GM12874 (cell line): ENCODE results near the gene SCFD2.

Source experiments
- CTCF ChIP-seq: IDR thresholded peaks from 2 replicates; pipeline ENCODE4 v1.5.1; 2011; ENCODE audit warnings: low read depth, mild to moderate bottlenecking, control low read depth, low read length, moderate library complexity; ENCODE audit not compliant: insufficient read depth

SCFD2 gene

DNA sequence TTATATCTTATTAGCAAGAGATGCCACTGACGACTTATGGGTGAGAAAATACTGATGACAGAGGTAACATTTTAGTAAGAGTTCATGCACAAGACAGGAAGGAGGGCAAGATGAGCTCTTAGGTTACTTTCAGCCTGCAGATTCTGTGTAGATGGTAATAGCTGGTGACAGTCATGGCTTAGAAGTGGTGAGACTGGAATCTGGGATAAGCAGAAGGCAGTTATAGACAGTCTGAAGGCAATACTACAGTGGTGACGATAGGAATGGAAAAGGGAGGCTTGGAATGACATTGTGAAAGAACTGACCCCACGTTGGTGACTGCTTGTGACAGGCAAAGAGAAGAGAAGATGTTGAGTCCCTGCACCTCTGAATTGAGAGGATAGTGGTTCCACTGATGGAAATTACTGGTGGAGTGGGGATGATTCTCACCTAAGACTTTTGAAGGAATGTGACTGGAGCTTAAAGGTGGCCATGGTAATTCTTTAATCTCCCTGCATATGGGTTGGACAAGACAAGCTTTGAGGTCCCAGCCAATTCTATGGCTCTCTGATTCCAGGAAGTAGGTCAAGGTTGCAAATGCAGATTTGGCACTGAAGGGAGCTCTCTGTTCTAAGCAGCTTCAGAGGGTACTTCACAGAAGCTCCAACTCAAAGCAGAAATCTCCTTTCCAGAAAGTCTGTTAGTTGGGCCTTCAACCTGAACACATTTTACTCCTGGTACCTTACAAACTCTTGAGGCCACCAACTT is 404.0 kb downstream of the SCFD2 start:
- TF ChIP-seq CTCF: no peak

DNA sequence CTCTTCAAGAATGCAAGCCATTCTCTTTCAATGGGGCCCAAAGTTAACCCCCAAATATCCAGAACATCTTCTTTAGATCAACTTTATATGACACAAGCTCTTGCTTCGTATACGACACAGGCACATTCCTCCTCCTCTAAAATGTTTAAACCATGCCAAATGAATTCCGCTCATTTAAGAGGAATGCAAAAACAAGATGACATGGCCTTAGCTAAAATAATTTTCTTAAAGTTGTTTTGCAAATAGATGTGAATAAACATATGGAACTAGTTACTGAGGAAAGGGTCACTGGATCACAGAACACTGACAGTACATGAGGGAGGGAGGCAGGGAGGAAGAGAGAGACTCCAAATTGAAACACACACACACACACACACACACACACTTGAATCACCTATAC is 406.3 kb downstream of the SCFD2 start:
- TF ChIP-seq CTCF: no peak

- no peak for TF ChIP-seq CTCF
Measured at GRCh38 chr4:52957835-52958631, 407.8 kb downstream of the SCFD2 start.

DNA sequence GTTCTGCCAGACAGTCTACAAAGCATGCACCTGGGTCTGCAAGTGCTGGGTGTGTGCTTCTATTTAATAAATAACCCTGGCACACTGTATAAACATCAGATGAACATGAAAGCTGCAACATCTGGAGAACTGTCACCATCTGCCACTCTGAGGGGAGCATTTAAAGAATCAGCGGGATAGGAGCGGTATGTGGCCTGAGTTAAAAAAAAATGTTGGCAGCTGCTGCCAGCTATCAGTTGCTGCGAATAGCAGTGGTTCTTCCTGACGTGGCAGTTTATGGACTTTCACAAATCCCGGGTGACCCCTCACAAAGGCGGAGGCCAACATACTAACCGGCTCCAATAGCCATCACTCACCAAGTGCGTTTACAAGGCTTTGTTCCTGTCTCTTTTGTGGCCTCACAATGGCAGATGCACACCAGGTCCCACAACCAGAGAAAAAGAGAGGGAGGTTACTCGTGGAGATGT is 408.6 kb downstream of the SCFD2 start:
- no peak for TF ChIP-seq CTCF

DNA sequence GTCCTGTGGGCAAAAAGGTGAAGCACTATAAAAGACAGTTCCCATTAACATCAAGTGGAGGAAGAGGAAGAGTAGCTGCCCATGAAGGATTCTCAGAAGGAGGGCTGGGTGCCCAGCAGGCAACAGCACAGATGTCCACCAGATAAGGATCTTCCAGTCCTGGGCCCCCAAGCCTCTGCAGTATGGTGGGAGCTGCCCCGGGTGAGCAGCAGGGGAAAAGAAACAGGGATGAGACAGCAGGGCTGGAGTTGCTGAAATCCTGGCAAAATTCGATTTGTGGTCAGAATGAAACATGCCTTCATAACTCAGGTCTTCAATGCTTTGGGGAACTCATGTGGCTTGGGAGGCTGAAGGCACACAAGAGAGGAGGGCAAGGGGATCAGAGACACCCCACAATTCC is 409.2 kb downstream of the SCFD2 start:
- TF ChIP-seq CTCF: no peak

DNA sequence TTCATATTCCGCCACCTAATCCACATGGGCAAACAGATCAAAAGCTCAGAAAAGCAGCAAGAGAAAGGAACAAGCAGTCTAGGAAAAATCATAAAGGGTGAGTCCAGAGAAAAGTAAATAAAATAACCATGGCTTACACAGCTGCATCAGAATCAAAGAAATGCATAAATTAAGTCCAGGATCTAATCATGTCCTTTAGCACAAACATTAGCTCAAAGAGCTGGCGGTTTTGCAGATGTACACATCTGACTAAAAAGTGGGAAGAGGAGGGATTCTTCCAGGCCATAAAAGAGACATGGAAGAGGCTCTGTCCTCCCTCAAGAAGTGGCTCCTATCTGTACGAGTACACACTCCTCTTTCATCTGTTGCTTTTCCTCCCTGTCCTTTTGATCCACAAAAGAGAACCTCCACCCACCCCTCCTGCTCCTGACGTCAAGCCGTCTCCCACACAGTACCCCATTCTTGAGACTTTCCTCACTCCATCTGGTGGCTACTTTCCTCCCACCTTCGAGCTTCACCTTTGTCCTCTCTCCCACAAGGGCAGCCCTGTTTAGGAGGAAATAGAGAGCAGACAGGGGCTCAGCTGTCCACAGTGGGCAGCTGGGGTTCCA is 411.2 kb downstream of the SCFD2 start:
- TF ChIP-seq CTCF: no peak

- no peak for TF ChIP-seq CTCF
Measured at GRCh38 chr4:52952540-52952939, 413.3 kb downstream of the SCFD2 start.
